ENCODE data around the gene NOD1.

DNA sequence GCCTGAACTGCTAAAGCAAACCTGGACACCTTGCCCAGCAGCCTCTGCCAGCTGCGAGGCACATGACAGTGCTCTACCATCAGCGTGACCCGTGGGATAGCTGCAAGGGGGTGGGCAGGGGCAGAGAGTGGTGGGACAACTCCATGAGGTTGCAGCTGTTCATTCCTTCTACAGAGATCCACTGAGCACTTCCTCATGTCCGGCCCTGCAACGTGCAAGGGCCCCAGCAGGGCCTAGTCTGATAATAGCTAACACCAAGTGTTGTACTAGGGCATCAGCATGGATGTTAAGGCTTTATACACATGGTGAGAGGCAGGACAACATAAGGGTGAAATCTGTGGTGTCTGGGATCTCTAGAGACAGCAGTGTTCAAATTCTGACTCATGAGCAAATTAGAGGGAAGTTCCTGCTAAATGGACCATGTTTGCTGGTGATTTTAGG, 14.3 kb downstream of the NOD1 start:
- no peak for TF ChIP-seq BHLHE40 (IDR thresholded peaks at IDR 0.05; ENCODE audit: low read depth, low read length)
- no peak for TF ChIP-seq CEBPB (IDR thresholded peaks at IDR 0.05)
- TF ChIP-seq, protein P1, sequence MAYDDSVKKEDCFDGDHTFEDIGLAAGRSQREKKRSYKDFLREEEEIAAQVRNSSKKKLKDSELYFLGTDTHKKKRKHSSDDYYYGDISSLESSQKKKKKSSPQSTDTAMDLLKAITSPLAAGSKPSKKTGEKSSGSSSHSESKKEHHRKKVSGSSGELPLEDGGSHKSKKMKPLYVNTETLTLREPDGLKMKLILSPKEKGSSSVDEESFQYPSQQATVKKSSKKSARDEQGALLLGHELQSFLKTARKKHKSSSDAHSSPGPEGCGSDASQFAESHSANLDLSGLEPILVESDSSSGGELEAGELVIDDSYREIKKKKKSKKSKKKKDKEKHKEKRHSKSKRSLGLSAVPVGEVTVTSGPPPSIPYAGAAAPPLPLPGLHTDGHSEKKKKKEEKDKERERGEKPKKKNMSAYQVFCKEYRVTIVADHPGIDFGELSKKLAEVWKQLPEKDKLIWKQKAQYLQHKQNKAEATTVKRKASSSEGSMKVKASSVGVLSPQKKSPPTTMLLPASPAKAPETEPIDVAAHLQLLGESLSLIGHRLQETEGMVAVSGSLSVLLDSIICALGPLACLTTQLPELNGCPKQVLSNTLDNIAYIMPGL (CRISPR knock-in tag; IDR thresholded peaks at IDR 0.05; ENCODE audit: borderline replicate concordance), result no peak

All from A549 (cell line).